CD4-positive, alpha-beta T cell treated with Interferon alpha-2 for 1 hour (primary cell): Measurements from ENCODE around the gene PHACTR2.

Source experiments
- DNase-seq, 2 donors: peaks; one replicate each; pipeline ENCODE4 v3.0.0-alpha.2; 2020 to 2022

Gene PHACTR2

DNA sequence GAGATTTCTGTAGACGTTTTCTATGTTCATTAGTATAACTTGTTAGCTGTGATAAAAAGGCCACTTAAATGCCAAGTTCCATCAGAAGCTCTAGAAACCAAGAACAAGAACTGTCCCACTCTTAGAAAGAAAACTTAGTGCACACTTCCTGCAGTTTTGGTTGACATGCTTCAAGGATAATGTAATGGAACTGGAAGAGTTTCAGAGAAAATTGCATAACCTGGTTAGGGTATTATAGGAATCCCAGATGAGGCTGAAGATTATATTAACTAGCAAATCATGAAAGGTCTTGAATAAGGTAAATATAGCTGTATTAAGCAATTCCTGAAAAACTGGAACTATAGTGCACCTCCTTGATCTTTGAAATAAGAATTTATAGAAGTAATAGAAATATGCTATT is 1.8 kb upstream of the PHACTR2 start:
- DNase-seq = no peak

GRCh38 chr6:143676437-143677045 is 1.2 kb upstream of the PHACTR2 start:
- no peak for DNase-seq

- DNase-seq = no peak
These were observed 231 bp upstream of the PHACTR2 start for GRCh38 chr6:143677577-143677890.

DNA sequence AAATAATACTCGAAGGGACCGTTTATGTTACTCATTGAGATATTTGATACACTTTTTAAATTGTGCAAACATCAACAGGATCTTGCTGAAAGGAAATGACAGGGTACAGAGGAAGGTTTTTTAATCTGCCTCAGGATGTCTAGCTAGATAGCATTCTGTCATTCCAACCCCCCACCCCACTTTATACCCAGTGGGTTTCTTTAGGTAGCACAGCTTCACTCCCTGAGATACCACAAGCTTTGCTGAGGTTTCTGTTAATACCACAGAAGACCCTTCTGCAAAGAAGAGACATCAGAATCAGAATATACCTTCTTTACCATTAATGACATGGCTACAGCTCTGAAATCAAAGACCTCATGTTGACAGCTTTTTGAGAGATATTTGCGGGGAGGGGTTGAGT is 1.3 kb downstream of the PHACTR2 start:
- DNase-seq = no peak

DNA sequence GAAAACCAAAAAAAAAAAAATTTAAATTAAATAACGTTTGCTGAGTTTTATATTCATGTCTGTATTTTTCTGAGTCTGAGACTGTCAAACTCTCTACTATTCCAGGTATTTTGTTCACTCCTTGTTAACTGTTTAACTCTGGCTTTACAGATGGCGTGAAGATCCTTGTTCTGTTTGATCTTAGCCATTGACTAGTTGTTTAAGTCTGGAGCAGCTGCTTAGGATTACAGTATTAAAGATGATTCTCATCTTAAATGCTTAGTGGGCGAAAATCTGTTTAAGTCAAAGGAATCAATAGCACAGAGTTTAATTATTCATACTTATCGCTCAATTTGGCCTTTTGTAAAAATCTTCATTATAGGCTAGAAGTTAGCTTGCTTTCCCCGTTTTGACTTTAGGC is 2.4 kb downstream of the PHACTR2 start:
- DNase-seq = no peak

- no peak for DNase-seq
These were observed 5.0 kb downstream of the PHACTR2 start for GRCh38 chr6:143682805-143683204.

DNA sequence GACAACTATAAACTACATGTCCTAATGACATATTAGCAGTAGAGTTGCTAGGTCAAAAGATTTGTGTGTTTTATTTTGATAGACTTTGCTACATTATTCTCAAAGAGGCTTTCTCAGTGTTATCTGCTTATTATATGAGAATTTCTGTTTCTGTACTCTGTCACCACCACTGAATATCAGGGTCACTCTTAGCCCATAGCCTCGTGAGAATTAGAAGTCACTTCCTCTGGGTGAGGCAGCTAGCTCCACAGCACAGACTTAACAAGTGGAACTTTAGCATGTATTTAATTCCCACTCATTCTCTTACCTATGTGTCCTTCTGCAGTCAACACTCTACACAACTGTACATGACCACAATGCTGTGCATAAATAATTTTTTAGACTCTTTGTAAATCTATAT is 6.7 kb downstream of the PHACTR2 start:
- no peak for DNase-seq

DNA sequence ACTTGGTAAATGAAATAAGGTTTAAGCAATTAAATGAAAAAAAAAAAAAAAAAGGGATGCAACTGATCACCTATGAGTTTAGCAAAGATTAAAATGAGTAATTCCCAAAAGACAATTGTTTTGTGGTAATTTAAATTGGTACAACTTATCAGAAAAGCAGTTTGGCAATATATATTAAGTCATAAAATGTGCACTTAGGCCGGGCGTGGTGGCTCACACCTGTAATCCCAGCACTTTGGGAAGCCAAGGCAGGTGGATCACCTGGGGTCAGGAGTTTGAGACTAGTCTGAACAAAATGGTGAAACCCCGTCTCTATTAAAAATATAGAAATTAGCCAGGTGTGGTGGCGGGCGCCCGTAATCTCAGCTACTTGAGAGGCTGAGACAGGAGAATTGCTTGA is 7.9 kb downstream of the PHACTR2 start:
- no peak for DNase-seq

- no peak for DNase-seq
These were observed 9.8 kb downstream of the PHACTR2 start for GRCh38 chr6:143687591-143687990.

GRCh38 chr6:143688681-143689080 is 10.9 kb downstream of the PHACTR2 start:
- DNase-seq = no peak

- no peak for DNase-seq
These were observed 12.1 kb downstream of the PHACTR2 start for GRCh38 chr6:143689852-143690251.

- DNase-seq = no peak
These were observed 13.4 kb downstream of the PHACTR2 start for GRCh38 chr6:143691155-143691554.

GRCh38 chr6:143691900-143692636 is 14.3 kb downstream of the PHACTR2 start:
- no peak for DNase-seq

GRCh38 chr6:143692696-143693095 is 14.9 kb downstream of the PHACTR2 start:
- no peak for DNase-seq

GRCh38 chr6:143694013-143694412 is 16.2 kb downstream of the PHACTR2 start:
- DNase-seq = no peak

DNA sequence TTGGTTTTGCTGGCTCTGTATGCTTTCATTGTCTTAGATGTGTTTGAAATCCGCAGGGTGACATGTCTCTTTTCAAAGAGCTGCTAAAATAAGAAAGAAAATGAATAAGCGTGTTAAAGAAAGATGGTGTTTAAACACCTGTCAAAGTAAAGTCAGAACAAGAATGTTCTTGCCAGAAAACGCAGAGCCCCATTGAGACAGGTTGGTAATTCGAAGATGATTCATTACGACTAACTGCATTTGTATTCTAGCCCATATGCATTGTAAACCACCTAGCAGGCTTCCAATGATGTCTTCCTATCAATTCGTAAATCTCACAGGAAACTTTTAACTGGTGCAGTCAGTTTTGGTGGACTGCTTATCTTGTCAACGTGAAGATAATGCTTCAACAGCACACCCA is 16.8 kb downstream of the PHACTR2 start:
- no peak for DNase-seq

DNA sequence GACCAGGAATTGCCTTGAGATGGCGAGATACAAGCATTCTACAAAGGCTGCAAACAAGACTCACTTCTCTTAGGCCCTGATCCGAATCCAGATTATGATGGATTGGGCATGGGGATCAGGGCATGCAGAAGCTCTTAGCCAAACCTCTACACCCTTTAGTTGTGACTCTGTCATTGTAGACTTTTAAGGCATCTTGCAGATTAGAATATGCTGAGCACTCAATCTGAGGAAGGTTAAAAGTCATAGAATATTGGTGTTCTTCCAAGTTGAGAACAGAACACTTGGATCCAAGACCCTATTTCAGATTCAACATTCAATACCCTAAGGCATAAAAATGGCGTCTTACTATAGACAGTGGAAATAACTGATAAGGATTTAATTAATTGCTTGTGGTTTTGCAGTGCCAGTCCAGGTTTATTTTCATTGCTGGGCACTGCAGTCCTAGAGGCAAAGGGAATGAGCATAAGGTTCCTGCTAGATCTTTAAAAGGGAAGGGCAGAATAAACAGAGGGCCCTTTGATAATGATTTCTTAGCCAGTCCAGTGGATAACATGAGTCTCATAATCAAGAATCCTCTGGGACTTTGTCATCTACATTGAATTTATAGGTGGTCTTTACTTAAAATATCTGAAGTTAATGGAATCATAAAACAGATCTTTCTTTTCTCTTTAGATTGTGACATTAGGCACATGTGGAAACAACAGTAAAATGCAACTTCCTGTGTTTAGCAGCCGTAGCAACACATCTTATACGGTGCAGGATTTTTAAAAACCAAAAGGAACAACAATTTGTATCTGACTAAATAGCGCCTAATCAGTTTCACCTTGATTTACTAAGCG is 17.6 kb downstream of the PHACTR2 start:
- no peak for DNase-seq

DNA sequence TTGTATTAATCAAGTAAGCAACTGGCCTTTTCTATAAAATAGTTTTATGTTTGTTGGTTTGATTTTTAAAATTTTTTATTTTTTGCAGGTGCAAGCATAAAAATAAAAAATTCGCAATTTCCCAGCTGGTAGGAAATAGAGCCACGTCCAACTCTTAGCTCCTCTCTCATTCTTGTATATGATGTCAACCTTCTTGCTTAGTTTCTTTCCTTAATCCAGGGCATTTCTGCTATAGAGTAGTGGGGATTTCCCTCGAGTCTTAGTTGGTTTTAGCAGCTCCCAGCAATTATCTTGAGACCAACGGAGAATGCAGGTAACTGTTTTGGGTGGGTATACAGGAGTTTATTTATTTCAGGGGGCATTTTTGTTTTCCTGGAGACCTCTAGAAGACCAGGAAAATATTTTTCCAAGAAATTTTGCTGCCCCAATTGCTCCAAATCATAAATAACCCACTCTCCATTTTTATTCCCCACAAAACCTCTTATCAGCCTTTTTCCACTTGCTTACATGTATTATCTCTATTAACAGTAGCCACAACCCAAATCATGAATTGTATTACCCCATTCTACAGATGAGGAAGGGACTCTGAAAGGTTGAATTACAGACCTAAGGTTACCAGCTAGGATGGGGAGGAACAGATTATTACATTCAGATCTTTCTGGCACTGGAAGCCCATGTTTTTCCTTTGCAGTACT is 18.4 kb downstream of the PHACTR2 start:
- no peak for DNase-seq

DNA sequence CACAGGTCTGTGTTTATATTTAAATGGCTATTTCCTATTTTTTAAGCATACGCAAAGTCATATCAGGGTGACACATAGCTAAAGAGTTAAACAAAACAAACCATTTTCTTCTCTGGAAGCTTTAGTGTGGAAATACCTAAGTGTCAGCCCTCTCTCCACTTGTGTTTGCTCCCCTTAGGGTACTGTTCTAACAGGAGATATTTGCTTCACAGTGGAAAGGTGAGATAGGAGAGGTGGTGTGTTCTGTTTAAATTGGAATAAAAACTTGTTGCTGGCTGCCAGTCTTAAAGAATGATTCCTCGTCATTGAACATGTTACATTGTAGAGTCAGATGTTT is 18.9 kb downstream of the PHACTR2 start:
- DNase-seq = no peak

DNA sequence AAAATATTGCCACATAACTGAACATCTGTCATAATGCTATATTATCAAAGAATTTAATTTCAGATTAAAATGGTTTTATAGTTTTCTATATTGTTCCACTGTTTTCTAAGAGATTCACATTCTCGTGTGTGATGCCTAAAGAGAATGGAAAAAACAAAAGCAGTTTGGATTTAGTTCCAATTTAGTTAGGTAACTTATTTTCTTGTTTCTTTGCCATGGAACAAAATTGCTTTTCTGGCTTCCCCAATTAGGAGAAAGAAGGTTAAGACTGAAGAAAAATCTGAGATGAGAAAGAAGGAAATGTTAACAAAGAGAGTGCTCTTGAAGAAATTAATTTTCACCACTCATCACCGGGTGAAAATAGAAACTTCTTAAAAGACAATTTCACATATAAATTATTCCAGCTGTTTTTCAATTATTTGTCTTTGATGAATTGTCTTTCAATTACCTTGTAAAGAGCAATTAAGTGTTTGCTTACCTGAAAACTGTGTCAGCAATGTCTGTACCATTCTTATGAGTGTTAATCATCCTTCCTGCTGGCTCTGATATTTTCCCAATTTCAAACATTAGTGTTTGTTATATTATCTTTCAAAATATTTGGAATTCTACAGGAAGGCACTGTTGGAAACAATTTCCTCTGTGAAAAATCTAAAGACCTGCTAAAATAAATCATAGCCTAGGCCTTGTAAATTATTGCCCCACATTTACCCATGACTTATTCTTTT is 19.5 kb downstream of the PHACTR2 start:
- DNase-seq = no peak

GRCh38 chr6:143698329-143698728 is 20.6 kb downstream of the PHACTR2 start:
- no peak for DNase-seq

DNA sequence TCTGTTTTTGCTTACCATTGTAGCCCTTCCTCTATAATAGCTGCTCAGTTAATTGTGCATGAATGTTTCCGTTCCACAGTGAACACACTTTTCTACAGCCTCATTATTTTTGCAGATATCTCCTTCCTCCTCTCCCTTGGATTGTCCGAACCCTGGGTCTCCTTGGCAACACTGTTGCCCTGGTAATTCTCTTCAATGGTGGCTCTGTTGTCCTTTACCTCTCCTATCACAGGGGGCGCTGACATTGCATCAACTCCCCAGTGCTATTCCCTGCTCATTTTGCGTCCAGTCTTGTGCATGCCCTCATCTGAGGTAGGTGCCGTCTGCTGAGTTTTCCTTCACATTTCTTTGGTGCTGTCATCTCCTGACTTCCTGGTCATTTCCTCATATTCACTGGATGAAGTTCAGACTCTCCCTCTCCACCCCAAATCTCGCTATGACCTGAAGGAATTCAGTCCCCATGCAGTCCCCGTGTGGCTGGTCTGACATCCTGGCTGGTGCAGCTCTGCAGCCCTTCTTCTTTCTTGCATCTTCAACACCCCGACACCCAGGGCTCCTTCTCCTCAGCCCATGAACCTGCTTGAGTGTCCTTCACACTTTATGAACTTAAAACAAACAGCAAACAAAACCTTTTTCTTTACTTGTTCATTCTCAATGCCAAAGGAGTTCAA is 21.1 kb downstream of the PHACTR2 start:
- no peak for DNase-seq
